HT1080 (cell line): ENCODE measurements around the gene SLC9A1. TPM values are rescaled to one million over a fixed set of nuclear protein-coding genes. Genes with fewer than 3 reads are reported as not detected.

Source experiments
- DNase-seq: peaks from one replicate; pipeline ENCODE4 v3.0.0-alpha.2; 2015; ENCODE audit warnings: low read depth
- total RNA-seq: library from RNA; depleted of rRNA; stranded (reverse); fragments of >200 nt; shearing (Covaris generic); gene quantifications from 2 replicates; pipeline ENCODE4 v1.2.3, GENCODE V29; 2014

Gene SLC9A1
- total RNA-seq, 1 experiment from 2014 or later, result 13.1 TPM

GRCh38 chr1:27106561-27107323 lies 48.2 kb downstream of the SLC9A1 start:
- no peak for DNase-seq

GRCh38 chr1:27105018-27105417 lies 49.9 kb downstream of the SLC9A1 start:
- no peak for DNase-seq

GRCh38 chr1:27103498-27103897 lies 51.4 kb downstream of the SLC9A1 start:
- no peak for DNase-seq

- DNase-seq, result peak; percentile 67
Observed at GRCh38 chr1:27102707-27103468, 52.0 kb downstream of the SLC9A1 start.

- DNase-seq, result no peak
Observed at GRCh38 chr1:27102134-27102706, 52.7 kb downstream of the SLC9A1 start.

- DNase-seq, result no peak
Observed at GRCh38 chr1:27101696-27102095, 53.2 kb downstream of the SLC9A1 start.

- DNase-seq, result no peak
Observed at GRCh38 chr1:27101054-27101491, 53.9 kb downstream of the SLC9A1 start.

- no peak for DNase-seq
Observed at GRCh38 chr1:27100335-27101053, 54.4 kb downstream of the SLC9A1 start.

GRCh38 chr1:27099587-27100334 lies 55.2 kb downstream of the SLC9A1 start:
- DNase-seq, result peak; percentile 80

- DNase-seq, result no peak
Observed at GRCh38 chr1:27099135-27099586, 55.8 kb downstream of the SLC9A1 start.

- DNase-seq, result no peak
Observed at GRCh38 chr1:27098431-27099134, 56.3 kb downstream of the SLC9A1 start.

- DNase-seq, result peak; percentile 71
Observed at GRCh38 chr1:27097484-27097917, 57.4 kb downstream of the SLC9A1 start.

- no peak for DNase-seq
Observed at GRCh38 chr1:27095576-27095975, 59.3 kb downstream of the SLC9A1 start.

GRCh38 chr1:27092888-27093287 lies 62.0 kb downstream of the SLC9A1 start:
- no peak for DNase-seq

- no peak for DNase-seq
Observed at GRCh38 chr1:27090911-27091310, 64.0 kb downstream of the SLC9A1 start.

GRCh38 chr1:27087371-27088220 lies 67.3 kb downstream of the SLC9A1 start:
- DNase-seq, result no peak

- DNase-seq, result no peak
Observed at GRCh38 chr1:27086628-27087027, 68.3 kb downstream of the SLC9A1 start.

- DNase-seq, result no peak
Observed at GRCh38 chr1:27086026-27086425, 68.9 kb downstream of the SLC9A1 start.

GRCh38 chr1:27084107-27084506 lies 70.8 kb downstream of the SLC9A1 start:
- no peak for DNase-seq
